GM10248 (cell line): ENCODE data around the gene ITPKB.

Experiments used
- CTCF ChIA-PET: fragments of 300-600 bp; sonication (Branson Sonifier 250); formaldehyde crosslinking; extraction: SDS; loops from one replicate; lab custom pipeline; 2021; ENCODE audit warnings: antibody characterized with exemption; lab: Yijun Ruan, JAX
- POLR2A ChIA-PET: fragments of 350-650 bp; sonication (Branson Sonifier 250); formaldehyde crosslinking; extraction: SDS; loops from one replicate; lab custom pipeline; 2020; ENCODE audit warnings: antibody characterized with exemption; lab: Yijun Ruan, JAX
- DNase-seq: peaks from one replicate; pipeline ENCODE4 v3.0.0; 2012; ENCODE audit errors: extremely low spot score
- TF ChIP-seq, protein P1 (sequence below): IDR thresholded peaks from 2 replicates; pipeline ENCODE4 v1.5.1; 2012; ENCODE audit warnings: mild to moderate bottlenecking, low read depth; ENCODE audit errors: extremely low read depth, missing control alignments, control extremely low read depth

Gene ITPKB

DNA sequence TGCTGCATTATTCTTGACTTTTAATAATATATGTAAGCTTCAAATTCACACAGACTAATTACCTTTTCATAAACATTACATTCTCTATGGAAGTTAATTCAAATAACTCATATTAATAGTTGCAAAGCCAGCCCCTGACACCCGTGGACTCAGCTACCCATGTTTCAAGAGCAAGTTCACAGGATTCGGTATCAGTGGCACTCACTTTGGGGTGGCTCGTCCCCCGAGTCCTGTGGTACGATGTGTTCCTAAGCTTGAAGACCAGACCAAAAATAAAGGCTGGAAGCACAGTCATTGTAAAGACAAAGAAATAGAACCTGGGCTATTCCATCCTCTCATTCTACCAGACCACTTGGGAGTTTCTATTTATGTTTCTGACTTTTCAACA lies 70.9 kb downstream of the ITPKB start:
- ChIA-PET POLR2A (no interaction called here), CTCF (interaction anchor here (0.9 to 1.4 kb wide), 6 partner anchors 9 to 43 kb away, joined by 3 to 5 read pairs (median 3); no protein-coding TSS in a partner anchor)
- TF ChIP-seq, protein P1, sequence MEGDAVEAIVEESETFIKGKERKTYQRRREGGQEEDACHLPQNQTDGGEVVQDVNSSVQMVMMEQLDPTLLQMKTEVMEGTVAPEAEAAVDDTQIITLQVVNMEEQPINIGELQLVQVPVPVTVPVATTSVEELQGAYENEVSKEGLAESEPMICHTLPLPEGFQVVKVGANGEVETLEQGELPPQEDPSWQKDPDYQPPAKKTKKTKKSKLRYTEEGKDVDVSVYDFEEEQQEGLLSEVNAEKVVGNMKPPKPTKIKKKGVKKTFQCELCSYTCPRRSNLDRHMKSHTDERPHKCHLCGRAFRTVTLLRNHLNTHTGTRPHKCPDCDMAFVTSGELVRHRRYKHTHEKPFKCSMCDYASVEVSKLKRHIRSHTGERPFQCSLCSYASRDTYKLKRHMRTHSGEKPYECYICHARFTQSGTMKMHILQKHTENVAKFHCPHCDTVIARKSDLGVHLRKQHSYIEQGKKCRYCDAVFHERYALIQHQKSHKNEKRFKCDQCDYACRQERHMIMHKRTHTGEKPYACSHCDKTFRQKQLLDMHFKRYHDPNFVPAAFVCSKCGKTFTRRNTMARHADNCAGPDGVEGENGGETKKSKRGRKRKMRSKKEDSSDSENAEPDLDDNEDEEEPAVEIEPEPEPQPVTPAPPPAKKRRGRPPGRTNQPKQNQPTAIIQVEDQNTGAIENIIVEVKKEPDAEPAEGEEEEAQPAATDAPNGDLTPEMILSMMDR: no peak
- DNase-seq: no peak

DNA sequence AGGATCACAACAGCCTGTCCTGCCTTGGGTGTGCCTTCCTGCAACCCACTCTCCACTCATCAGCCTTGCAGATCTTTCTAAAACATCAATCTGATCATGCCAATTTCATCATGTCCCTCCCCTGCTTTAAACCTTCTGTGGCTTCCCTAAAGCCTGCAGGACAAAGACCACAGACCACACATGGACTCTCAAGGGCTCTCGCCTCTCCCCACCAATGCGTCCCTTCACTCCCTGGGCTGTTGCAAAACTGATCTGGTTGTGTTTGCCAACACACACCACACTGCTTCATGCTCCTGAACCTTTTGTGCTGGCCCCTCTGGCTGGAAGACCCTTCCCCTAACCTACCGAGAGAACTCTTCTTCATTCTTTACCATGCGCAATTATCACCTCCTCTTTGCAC lies 72.4 kb downstream of the ITPKB start:
- ChIA-PET POLR2A (no interaction called here), CTCF (interaction anchor here (1.2 kb wide), 1 partner anchor 21 kb away, joined by 3 read pairs; no protein-coding TSS in a partner anchor)
- TF ChIP-seq, protein P1: no peak
- no peak for DNase-seq

DNA sequence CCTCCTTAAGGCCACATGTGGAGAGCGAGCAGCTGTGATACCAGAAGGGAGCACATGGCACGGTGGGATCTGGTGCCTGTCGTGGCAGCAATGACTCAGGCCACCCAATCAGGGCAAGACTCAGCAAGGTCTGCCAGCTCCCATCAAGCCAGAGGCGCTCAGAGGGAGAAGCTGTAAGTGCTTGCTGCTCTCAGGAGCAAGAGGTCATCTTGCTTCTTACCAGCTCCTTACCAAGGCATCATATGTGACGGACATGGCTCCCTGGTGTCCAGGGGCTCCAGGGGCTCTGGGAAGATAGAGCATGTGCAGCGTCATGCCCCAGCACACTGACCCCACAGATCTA lies 72.9 kb downstream of the ITPKB start:
- CTCF ChIA-PET: interaction anchor here (1.2 kb wide), 1 partner anchor 21 kb away, joined by 3 read pairs; no protein-coding TSS in a partner anchor
- TF ChIP-seq, protein P1: no peak
- POLR2A ChIA-PET: no interaction called here
- no peak for DNase-seq

DNA sequence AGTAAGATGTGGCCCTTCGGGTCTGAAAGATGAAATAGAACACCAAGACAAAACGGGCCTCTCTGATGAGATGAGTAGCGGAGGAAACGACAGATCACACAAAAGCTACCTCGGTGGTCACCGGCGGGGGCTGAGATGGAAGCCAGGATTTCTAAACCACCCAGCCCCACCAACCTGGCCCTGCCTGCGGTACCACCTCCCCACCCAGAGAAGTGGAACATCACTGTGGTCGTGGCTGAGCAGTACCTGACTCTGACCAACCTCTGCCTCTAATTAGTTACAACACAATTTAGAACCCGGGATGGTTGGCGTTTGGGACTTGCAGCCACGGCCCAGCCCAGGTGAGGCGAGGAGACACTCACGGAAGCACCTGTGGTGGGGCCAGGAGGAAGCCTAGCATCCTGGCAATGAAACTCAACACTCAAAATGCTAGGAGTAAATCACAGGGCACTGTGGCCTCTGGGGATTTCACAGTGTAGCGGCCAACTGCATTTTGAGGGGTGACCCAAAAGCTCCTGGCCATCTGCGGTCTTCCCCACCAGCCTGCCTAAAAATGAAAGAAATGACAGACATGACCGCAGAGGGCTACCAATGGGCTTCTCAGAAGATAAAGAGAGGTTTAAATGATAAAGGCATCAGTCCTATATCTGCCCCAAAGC lies 73.4 kb downstream of the ITPKB start:
- DNase-seq: no peak
- POLR2A ChIA-PET: no interaction called here
- TF ChIP-seq, protein P1: no peak
- CTCF ChIA-PET: interaction anchor here (1.2 kb wide), 1 partner anchor 22 kb away, joined by 3 read pairs; no protein-coding TSS in a partner anchor

DNA sequence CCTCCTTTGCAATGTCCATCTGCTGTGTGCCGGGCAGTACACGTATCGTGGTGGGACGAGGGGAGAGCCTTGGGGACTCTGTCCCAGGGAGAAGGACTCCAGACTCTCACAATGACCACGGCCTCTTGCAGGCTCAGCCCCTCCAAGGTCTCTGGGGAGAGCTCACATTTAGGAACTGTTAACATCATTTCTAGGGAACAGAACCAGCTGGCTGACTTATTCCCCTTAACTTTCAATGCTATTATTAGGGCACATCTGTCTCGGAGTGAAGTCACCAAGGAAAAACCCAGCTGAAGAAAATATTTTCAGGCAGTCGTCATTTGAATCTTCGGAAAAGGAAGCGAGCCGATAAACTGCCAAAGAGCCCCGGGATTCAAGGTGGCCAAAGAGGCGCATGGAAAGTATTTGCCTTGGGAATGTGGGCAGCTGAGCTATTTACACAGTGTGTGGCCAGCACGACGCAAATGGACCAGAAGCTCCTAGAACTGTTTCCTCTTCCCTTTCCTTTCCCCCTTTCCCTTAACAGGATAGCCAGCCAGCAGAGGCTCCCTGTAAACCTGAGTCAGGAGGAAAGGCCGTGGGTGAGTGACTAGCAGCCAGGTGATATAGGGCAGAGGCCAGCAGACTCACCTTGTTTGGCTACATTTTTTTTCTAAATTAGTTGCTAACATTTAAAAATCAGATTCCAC lies 74.5 kb downstream of the ITPKB start:
- TF ChIP-seq, protein P1: no peak
- ChIA-PET CTCF (interaction anchor here (0.9 to 2.5 kb wide), 13 partner anchors 11 to 1445 kb away, joined by 3 to 10 read pairs (median 3); partner anchors contain the start of genes MRPL55 and PARP1), POLR2A (no interaction called here)
- DNase-seq: no peak

DNA sequence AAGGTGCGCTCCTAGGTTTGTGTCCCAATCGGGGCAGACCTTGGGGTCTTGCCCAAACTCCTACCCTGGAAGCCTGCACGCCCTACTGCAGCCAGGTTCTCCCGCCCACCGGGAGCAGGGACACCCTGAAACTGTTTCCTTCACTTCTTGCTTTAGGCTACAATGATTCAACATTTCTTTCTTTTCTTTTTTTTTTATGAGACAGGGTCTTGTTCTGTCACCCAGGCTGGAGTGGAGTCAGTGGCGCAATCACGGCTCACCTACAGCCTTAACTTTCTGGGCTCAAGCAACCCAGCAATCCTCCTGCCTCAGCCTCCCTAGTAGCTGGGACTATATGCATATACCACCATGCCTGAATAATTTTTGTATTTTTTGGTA lies 75.8 kb downstream of the ITPKB start:
- POLR2A ChIA-PET: interaction anchor here (1.3 kb wide), 1 partner anchor 41 kb away, joined by 6 read pairs; no protein-coding TSS in a partner anchor
- DNase-seq: no peak
- TF ChIP-seq, protein P1: no peak
- CTCF ChIA-PET: interaction anchor here (0.6 to 5.1 kb wide), 10 partner anchors 9 to 165 kb away, joined by 3 to 25 read pairs (median 4); no protein-coding TSS in a partner anchor
